HAP-1 (cell line): ENCODE data around the gene FANCM.
A peak's percentile ranks its signal among the peaks of the same experiment; 100 is the strongest.

ENCODE experiments used
- DNase-seq, 2 experiments: peaks; one replicate each; pipeline ENCODE4 v3.0.0-alpha.2; 2016 to 2020; ENCODE audit warnings: low spot score in 2 of 2
- H3K27me3 ChIP-seq: fragments of 250-450 bp; sonication (Bioruptor Pico); 2 replicates; pipeline ENCODE4 v1.5.1; 2020; ENCODE audit warnings: low read depth, mild to moderate bottlenecking, moderate library complexity
- H3K36me3 ChIP-seq: fragments of 250-450 bp; sonication (Bioruptor Pico); replicated peaks from 2 replicates; pipeline ENCODE4 v1.5.1; 2020; ENCODE audit warnings: mild to moderate bottlenecking
- H3K4me1 ChIP-seq: fragments of 250-450 bp; sonication (Bioruptor Pico); 2 replicates; pipeline ENCODE4 v1.5.1; 2020; ENCODE audit warnings: mild to moderate bottlenecking
- H3K4me3 ChIP-seq: fragments of 250-450 bp; sonication (Bioruptor Pico); 2 replicates; pipeline ENCODE4 v1.5.1; 2020; ENCODE audit warnings: mild to moderate bottlenecking, moderate library complexity
- H3K9me3 ChIP-seq: fragments of 250-450 bp; sonication (Bioruptor Pico); 2 replicates; pipeline ENCODE4 v1.5.1; 2020; ENCODE audit warnings: mild to moderate bottlenecking, moderate library complexity
- in situ Hi-C: fragments of 300-500 bp; cut with MboI; formaldehyde crosslinking; loops from 3 replicates; pipeline ENCODE4 v1.14.3; 2020; ENCODE audit warnings: low sequenced_read_pairs, inconsistent platforms, mixed read lengths

Gene FANCM, protein sequence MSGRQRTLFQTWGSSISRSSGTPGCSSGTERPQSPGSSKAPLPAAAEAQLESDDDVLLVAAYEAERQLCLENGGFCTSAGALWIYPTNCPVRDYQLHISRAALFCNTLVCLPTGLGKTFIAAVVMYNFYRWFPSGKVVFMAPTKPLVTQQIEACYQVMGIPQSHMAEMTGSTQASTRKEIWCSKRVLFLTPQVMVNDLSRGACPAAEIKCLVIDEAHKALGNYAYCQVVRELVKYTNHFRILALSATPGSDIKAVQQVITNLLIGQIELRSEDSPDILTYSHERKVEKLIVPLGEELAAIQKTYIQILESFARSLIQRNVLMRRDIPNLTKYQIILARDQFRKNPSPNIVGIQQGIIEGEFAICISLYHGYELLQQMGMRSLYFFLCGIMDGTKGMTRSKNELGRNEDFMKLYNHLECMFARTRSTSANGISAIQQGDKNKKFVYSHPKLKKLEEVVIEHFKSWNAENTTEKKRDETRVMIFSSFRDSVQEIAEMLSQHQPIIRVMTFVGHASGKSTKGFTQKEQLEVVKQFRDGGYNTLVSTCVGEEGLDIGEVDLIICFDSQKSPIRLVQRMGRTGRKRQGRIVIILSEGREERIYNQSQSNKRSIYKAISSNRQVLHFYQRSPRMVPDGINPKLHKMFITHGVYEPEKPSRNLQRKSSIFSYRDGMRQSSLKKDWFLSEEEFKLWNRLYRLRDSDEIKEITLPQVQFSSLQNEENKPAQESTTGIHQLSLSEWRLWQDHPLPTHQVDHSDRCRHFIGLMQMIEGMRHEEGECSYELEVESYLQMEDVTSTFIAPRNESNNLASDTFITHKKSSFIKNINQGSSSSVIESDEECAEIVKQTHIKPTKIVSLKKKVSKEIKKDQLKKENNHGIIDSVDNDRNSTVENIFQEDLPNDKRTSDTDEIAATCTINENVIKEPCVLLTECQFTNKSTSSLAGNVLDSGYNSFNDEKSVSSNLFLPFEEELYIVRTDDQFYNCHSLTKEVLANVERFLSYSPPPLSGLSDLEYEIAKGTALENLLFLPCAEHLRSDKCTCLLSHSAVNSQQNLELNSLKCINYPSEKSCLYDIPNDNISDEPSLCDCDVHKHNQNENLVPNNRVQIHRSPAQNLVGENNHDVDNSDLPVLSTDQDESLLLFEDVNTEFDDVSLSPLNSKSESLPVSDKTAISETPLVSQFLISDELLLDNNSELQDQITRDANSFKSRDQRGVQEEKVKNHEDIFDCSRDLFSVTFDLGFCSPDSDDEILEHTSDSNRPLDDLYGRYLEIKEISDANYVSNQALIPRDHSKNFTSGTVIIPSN (N-terminal part only)

DNA sequence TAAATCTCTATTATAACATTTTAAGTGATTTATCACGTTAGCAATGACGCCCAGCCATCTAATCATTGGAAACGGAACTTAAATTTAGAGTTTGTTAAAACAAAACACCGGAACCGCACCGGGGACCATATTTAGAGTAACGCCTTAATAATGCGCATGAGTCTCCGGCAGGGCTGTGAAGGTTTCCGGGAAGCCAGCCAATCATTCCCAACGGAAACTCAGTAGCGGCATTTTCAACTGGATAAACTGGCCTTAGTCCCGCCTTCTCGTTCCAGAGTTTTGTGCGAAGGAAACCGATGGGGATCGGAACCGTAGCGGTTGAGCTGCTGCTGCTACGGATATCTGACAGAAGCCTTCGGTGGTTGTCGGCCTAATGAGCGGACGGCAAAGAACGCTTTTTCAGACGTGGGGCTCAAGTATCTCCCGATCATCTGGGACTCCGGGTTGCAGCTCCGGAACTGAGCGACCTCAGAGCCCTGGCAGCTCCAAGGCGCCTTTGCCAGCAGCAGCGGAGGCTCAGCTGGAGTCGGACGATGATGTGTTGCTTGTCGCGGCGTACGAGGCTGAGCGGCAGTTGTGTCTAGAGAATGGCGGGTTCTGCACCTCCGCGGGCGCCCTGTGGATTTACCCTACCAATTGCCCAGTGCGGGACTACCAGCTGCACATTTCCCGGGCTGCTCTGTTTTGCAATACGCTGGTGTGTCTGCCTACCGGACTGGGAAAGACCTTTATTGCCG lies at the start of gene FANCM:
TSS of gene FANCM (plus strand) at position 272 of the 737 bp plus-strand sequence. CDS start at position 374, 102 bp downstream.
- 0 out of 2 replicates have a peak, but pooled peaks cover 6% of the 10 kb centered on the region for H3K36me3 ChIP-seq
- in situ Hi-C loops: no loop called here
- peak within 1 kb of the TSS; percentile 83 for H3K4me3 ChIP-seq
- H3K4me1 ChIP-seq: peaks cover 17% of the 10 kb centered on the region
- no peaks in the 10 kb centered on the region for H3K9me3 ChIP-seq
- no peaks in the 10 kb centered on the region for H3K27me3 ChIP-seq
- peak; percentile 95 for DNase-seq

DNA sequence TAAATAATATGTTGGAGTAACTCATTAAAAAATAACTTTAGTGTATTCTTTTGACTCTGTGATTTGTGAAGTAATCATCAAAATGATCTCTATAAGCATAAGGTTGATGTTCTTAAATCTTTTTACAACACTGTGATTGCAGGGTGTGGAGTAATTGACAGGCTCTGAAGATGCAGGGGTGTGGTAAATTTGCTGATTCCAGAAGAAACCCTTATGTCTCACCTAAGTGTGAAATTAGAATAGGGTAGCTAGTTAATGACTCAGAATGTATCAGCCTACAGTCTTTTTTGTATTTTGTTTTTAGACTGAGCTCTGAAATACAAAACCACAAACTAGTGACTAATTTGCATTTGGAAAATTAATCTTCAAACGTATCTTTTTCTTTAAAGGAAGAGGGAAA lies 45.9 kb upstream of the FANCM start:
- H3K4me3 ChIP-seq: no peak overlapping the region
- H3K27me3 ChIP-seq: no peaks in the 10 kb centered on the region
- no peaks in the 10 kb centered on the region for H3K9me3 ChIP-seq
- H3K4me1 ChIP-seq: peaks cover 40% of the 10 kb centered on the region
- peaks cover 6% of the 10 kb centered on the region; the same call in 1 of the 2 replicates for H3K36me3 ChIP-seq
- DNase-seq: no peak
- in situ Hi-C loops: no loop called here

DNA sequence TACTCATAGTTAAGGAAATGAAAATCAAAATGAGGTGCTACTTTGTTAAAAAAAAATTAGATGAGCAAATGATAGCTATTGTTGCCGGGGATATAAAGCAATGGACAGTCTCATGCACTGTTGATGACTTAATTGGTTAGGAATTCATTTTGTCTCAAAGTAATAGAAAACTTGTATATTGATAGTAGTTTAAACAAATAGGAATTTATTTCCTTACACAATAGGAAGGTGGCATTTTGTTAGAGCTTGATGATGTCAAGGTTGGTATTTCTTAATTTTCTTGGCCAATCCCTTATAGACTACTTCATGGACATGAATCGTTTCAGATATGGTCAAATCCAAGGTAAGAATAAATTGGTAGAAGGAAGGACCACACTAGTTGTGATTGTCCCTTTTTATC lies 44.0 kb upstream of the FANCM start:
- DNase-seq: no peak
- in situ Hi-C loops: no loop called here
- peaks cover 36% of the 10 kb centered on the region for H3K4me1 ChIP-seq
- H3K36me3 ChIP-seq: peaks cover 21% of the 10 kb centered on the region
- no peak overlapping the region for H3K4me3 ChIP-seq
- no peaks in the 10 kb centered on the region for H3K27me3 ChIP-seq
- no peaks in the 10 kb centered on the region for H3K9me3 ChIP-seq

DNA sequence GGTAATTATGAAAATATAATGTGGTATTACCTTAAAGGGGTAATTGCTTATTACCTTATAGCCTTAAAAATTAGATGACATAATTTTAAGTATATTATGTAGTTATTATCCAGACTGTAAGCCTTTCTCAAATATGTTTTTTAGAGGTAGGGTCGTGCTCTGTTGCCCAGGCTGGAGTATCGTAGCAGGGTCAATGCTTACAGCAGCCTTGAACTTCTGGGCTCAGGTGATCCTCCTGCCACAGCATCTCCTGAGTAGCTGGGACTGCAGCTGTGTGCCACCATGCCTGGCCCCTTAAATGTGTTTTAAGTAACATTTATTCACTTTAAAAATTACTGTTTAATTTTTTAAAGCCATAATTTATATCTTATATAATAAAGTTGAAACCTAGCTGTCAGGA lies 41.5 kb upstream of the FANCM start:
- in situ Hi-C loops: no loop called here

DNA sequence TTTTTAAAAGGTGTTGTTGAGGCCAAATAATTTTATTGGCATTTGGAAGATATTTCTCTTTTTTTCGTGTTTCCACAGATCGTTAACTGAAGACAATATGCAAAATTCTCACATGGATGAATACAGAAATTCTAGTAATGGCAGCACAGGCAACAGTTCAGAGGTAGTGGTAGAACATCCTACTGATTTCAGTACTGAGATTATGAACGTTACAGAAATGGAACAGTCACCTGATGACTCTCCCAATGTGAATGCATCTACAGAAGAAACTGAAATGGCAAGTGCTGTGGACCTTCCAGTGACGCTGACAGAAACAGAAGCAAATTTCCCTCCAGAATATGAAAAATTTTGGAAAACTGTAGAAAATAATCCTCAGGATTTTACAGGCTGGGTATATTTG lies 40.6 kb upstream of the FANCM start:
- H3K9me3 ChIP-seq: no peaks in the 10 kb centered on the region
- no peak overlapping the region for H3K4me3 ChIP-seq
- peaks cover 46% of the 10 kb centered on the region for H3K36me3 ChIP-seq
- in situ Hi-C loops: no loop called here
- H3K27me3 ChIP-seq: no peaks in the 10 kb centered on the region
- no peak for DNase-seq
- peaks cover 17% of the 10 kb centered on the region for H3K4me1 ChIP-seq

More for the DNA sequence above, 41.5 kb upstream of the FANCM start:
- H3K4me1 ChIP-seq: peaks cover 26% of the 10 kb centered on the region
- H3K4me3 ChIP-seq: no peak overlapping the region
- DNase-seq: no peak
- peaks cover 40% of the 10 kb centered on the region for H3K36me3 ChIP-seq
- no peaks in the 10 kb centered on the region for H3K9me3 ChIP-seq
- no peaks in the 10 kb centered on the region for H3K27me3 ChIP-seq

DNA sequence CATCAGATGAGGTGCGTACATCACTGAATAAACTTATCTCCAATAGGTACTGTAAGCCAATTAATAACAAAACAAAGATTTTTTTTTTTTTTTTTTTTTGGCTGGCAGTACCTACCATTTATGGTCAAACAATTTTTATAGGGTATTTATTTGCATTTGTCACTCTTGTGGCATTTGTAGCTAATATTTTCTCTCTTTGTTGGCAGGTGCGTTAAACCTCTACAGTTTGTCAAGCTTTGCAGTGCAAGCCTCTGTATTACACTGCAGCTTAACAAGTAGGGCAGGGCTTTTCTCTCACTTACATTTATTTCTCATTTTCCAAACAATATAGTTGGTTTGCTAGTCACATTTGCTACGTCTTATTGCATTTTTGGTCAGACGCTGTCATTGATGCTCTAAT lies 39.5 kb upstream of the FANCM start:
- in situ Hi-C loops: no loop called here
- H3K9me3 ChIP-seq: no peaks in the 10 kb centered on the region
- peaks cover 57% of the 10 kb centered on the region for H3K36me3 ChIP-seq

DNA sequence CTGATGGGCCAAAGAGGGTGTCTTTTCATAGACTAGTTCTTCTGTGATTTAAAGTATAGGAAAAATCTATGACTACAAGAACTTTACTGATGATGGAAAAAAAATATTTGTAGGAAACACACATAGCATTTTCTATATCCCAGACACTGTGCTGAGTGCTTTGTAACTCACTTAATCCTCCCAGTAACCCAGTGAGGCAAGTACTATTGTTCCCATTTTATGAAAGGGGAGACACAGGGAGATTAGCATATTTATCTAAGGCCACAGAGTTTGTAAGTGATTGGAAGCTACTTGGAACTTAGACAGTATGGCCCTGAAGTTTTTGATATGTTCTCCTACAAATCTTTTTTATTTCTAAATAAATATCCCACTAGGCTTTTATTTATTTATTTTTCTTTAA lies 31.9 kb upstream of the FANCM start:
- H3K4me3 ChIP-seq: no peak overlapping the region
- H3K36me3 ChIP-seq: peaks cover 69% of the 10 kb centered on the region
- peaks cover 14% of the 10 kb centered on the region for H3K4me1 ChIP-seq
- no peaks in the 10 kb centered on the region for H3K9me3 ChIP-seq
- no peaks in the 10 kb centered on the region for H3K27me3 ChIP-seq
- in situ Hi-C loops: no loop called here
- peak in 1 of 2 experiments; percentile 93 for DNase-seq

More for the DNA sequence above, 39.5 kb upstream of the FANCM start:
- no peak overlapping the region for H3K4me3 ChIP-seq
- H3K27me3 ChIP-seq: no peaks in the 10 kb centered on the region
- H3K4me1 ChIP-seq: peaks cover 16% of the 10 kb centered on the region
- DNase-seq: no peak

DNA sequence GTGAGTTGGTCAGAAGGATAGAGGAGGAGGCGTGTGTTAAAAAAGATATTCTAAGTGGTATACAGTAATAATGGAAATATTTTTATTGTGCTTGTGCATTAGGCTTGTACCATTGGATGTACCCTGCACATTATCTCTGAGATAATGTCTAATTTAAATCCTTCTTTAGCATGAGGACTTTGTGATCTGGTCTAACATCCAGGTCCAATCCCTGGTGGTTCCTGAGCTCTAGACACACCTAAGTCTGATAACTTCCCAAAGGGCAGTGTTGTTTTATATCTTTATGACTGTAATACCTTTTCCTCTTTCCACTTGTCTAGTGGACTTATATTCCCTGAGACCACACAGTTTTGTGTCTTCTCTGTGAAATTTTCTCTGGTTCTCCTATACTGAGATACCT lies 31.2 kb upstream of the FANCM start:
- H3K4me1 ChIP-seq: peaks cover 12% of the 10 kb centered on the region
- H3K9me3 ChIP-seq: no peaks in the 10 kb centered on the region
- H3K27me3 ChIP-seq: no peaks in the 10 kb centered on the region
- in situ Hi-C loops: no loop called here
- H3K36me3 ChIP-seq: peaks cover 74% of the 10 kb centered on the region
- DNase-seq: no peak
- H3K4me3 ChIP-seq: no peak overlapping the region

DNA sequence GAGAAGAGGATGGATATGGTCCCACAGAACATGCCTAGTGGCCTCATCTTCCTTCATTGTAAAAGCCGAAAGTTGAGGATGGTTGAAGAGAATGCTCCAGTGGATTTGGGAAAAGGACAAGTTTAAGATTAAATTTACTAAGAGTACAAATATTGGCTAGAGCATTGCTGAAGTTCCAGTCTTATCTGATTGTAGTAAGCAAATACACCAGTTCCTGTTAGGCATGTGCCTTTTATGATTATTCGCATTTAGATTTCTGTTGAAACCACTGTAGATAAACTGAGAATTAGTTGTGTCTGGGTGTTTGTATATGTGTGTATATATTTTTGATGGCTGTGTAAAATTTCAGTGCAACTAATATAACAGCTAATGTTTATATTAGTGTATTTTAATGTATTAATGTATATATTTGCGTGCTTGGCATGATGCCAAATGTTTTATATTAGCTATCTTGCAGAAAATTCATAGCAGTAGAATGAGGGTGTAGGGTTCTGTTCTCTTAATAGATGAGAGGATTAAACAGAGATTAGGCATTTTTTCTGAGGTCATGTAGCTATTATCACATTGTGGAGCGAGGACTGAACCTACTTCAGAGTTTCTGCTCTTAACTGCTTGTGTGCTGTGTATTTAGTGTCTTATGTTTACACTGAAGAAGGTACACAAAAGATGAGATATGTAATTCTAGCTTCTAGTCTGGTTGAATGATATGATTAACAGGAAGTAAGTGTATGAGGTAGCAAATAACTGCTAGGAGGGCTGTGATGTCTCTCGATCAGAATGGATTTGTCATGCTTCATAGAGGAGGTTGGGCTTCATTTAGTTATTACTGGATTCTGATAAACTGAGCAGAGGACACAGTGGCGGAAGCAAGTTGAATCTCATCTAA lies 22.6 kb upstream of the FANCM start:
- DNase-seq: no peak

DNA sequence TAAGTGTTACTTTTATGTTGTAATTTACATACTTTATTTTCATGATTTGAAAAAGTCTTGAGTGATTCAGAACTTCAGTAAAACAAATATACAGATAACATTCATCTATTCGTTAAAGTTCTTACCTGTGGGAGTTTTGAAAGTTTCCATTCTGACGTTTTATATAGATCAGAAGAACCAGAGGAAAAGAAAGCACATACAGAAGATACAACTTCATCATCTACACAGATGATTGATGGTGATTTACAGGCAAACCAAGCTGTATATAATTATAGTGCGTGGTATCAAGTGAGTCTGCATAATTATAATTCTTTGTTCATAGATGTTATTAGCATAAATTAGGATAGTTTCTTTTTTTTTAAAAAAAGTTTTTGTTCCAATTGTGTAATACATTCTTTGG lies 21.4 kb upstream of the FANCM start:
- H3K4me3 ChIP-seq: no peak overlapping the region
- in situ Hi-C loops: no loop called here
- no peak for DNase-seq
- H3K4me1 ChIP-seq: peaks cover 7% of the 10 kb centered on the region
- H3K27me3 ChIP-seq: no peaks in the 10 kb centered on the region
- peaks cover 90% of the 10 kb centered on the region for H3K36me3 ChIP-seq
- no peaks in the 10 kb centered on the region for H3K9me3 ChIP-seq

More for the DNA sequence above, 22.6 kb upstream of the FANCM start:
- in situ Hi-C loops: no loop called here
- peaks cover 86% of the 10 kb centered on the region for H3K36me3 ChIP-seq
- H3K4me3 ChIP-seq: no peak overlapping the region
- no peaks in the 10 kb centered on the region for H3K27me3 ChIP-seq
- no peaks in the 10 kb centered on the region for H3K9me3 ChIP-seq
- peaks cover 7% of the 10 kb centered on the region for H3K4me1 ChIP-seq

DNA sequence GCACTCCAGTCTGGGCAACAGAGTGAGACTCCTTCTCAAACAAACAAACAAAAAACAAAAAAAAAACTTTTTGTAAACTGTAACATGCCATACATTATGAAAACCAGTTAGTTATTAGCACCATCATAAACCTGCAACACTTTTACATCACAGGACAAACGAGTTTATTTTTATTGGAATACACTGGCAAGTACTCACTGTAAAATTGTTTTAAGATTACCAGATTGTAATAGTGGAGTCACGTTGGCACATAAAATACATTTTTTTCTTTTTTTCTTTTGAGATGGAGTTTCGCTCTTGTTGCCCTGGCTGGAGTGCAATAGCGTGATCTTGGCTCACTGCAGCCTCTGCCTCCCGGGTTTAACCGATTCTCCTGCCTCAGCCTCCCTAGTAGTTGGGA lies 17.1 kb upstream of the FANCM start:
- no peak for DNase-seq
- Histone ChIP-seq H3K27me3 (no peaks in the 10 kb centered on the region), H3K9me3 (no peaks in the 10 kb centered on the region), H3K36me3 (peaks cover 95% of the 10 kb centered on the region), H3K4me3 (no peak overlapping the region), H3K4me1 (peaks cover under 1% of the 10 kb centered on the region; the same call in 1 of the 2 replicates)
- in situ Hi-C loops: no loop called here

DNA sequence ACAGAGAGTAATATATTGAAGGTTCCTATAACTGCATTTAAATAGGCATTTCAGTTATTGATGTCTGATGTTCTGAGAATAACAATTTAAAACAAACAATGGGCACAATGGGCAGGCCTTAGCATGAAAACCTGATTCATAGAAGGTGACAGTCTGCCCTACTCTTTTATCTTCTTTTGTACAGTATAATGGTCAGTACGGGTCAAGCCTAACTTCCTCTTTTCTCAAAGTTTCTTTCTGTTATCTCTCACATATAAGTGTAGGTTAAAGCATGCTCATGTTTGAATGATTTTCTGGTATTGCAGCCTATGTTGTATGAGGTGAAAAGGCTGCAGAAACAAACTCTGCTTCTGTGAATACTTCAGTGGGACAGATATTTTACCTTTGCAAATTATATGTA lies 15.6 kb upstream of the FANCM start:
- H3K4me3 ChIP-seq: no peak overlapping the region
- DNase-seq: no peak
- H3K9me3 ChIP-seq: no peaks in the 10 kb centered on the region
- no peaks in the 10 kb centered on the region for H3K27me3 ChIP-seq
- no peaks in the 10 kb centered on the region for H3K4me1 ChIP-seq
- in situ Hi-C loops: no loop called here
- H3K36me3 ChIP-seq: peaks cover 90% of the 10 kb centered on the region
